Calu3 (cell line): ENCODE data around the gene SLC39A11. TPM values are rescaled to one million over a fixed set of nuclear protein-coding genes. Genes with fewer than 3 reads are reported as not detected.

ENCODE experiments used
- BruUV-seq: library from RNA; stranded (reverse); fragments of 400-500 nt; replicated peaks from 2 replicates; lab custom pipeline; 2021; lab: Mats Ljungman, UMichigan
- CTCF ChIA-PET: fragments of 300-600 bp; sonication (Branson Sonifier 250); formaldehyde crosslinking; loops from one replicate; lab custom pipeline; 2022; ENCODE audit warnings: antibody characterized with exemption; lab: Charles Lee
- DNase-seq: peaks from one replicate; pipeline ENCODE4 v3.0.0; 2022
- H3K27ac Mint-ChIP-seq: one replicate; pipeline ENCODE4 v1.8.0; 2022; ENCODE audit warnings: mixed read lengths; ENCODE audit not compliant: unreplicated experiment
- H3K27me3 Mint-ChIP-seq: one replicate; pipeline ENCODE4 v1.8.0; 2022; ENCODE audit warnings: mixed read lengths; ENCODE audit not compliant: unreplicated experiment
- H3K36me3 Mint-ChIP-seq: one replicate; pipeline ENCODE4 v1.8.0; 2022; ENCODE audit warnings: mild to moderate bottlenecking, moderate library complexity, mixed read lengths; ENCODE audit not compliant: insufficient read depth, unreplicated experiment
- H3K4me1 Mint-ChIP-seq: one replicate; pipeline ENCODE4 v1.8.0; 2022; ENCODE audit warnings: mild to moderate bottlenecking, low read depth, mixed read lengths; ENCODE audit not compliant: unreplicated experiment
- H3K4me3 Mint-ChIP-seq: one replicate; pipeline ENCODE4 v1.8.0; 2022; ENCODE audit warnings: mild to moderate bottlenecking, low read depth, moderate library complexity, mixed read lengths; ENCODE audit not compliant: unreplicated experiment
- H3K9me3 Mint-ChIP-seq: one replicate; pipeline ENCODE4 v1.8.0; 2022; ENCODE audit warnings: low read depth, mixed read lengths; ENCODE audit not compliant: unreplicated experiment
- intact Hi-C: fragments of 100-400 bp; cut with micrococcal nuclease; formaldehyde crosslinking; loops from one replicate; pipeline ENCODE4 v1.10.0; 2022; ENCODE audit not compliant: unreplicated experiment
- total RNA-seq: library from RNA; stranded (reverse); gene quantifications from 2 replicates; pipeline ENCODE4 v1.2.3, GENCODE V29; 2022
- TF ChIP-seq, protein P1 (sequence below): fragments of 200-600 bp; IDR thresholded peaks from one replicate; pipeline ENCODE4 v1.8.0; 2022; ENCODE audit warnings: antibody characterized with exemption; ENCODE audit not compliant: unreplicated experiment

Gene SLC39A11
- total RNA-seq, 1 experiment from 2014 or later: 60.3 TPM

DNA sequence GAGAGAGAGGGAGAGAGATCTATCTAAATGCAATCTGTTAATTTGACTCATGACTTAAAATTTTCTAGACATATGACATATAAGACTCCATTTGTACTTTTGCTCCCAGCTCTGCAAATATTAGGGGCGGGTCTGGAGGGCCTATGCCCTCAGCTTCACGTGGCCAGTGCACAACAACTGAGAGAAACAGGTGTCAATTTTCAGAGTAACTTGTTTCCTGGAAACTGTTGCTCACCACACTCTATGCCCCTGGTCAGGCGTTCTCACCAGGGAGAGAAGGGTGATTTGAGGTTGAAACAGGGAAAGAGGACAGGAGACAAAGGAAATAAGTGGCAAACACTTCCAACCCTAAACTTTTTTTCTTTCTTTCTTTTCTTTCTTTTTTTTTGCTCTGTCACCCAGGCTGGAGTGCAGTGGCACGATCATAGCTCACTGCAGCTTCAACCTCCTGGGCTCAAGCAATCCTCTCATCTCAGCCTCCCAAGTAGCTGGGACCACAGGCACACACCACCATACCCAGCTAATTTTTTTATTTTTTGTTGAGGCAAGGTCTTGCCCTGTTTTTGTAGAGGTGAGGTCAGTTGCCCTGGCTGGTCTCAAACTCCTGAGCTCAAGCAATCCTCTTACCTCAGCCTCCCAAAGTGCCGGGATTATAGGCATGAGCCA lies 270.0 kb downstream of the SLC39A11 start:
- Mint-ChIP-seq H3K27ac (no peak overlapping the region), H3K4me3 (no peak overlapping the region), H3K36me3 (no peaks in the 10 kb centered on the region), H3K9me3 (peaks cover 6% of the 10 kb centered on the region), H3K27me3 (no peaks in the 10 kb centered on the region), H3K4me1 (no peaks in the 10 kb centered on the region)
- no TSS peak for BruUV-seq
- intact Hi-C loops: no loop called here
- CTCF ChIA-PET: no interaction called here
- DNase-seq: peak; percentile 46
- TF ChIP-seq, protein P1, sequence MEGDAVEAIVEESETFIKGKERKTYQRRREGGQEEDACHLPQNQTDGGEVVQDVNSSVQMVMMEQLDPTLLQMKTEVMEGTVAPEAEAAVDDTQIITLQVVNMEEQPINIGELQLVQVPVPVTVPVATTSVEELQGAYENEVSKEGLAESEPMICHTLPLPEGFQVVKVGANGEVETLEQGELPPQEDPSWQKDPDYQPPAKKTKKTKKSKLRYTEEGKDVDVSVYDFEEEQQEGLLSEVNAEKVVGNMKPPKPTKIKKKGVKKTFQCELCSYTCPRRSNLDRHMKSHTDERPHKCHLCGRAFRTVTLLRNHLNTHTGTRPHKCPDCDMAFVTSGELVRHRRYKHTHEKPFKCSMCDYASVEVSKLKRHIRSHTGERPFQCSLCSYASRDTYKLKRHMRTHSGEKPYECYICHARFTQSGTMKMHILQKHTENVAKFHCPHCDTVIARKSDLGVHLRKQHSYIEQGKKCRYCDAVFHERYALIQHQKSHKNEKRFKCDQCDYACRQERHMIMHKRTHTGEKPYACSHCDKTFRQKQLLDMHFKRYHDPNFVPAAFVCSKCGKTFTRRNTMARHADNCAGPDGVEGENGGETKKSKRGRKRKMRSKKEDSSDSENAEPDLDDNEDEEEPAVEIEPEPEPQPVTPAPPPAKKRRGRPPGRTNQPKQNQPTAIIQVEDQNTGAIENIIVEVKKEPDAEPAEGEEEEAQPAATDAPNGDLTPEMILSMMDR: no peak

DNA sequence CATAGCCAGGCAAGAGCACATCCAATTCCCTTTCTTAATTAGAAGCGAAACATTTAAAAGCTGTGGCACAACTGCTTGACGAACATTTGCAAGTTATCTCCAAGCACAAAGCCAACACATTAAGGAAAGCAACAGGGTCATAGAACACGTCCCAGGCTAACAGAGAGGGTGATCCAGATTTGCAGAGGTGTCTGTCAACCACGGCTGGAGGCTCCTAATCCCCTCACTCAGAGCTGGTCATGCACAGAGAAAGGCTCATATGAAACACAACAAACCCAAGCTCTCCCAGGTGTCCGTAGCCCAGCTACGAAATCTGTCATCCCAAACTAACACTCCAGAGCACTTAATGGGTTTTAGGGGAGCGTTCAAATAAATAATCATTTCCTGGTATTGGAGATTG lies 276.1 kb downstream of the SLC39A11 start:
- BruUV-seq: no TSS peak
- DNase-seq: no peak
- H3K36me3 Mint-ChIP-seq: no peaks in the 10 kb centered on the region
- intact Hi-C loops: no loop called here
- H3K9me3 Mint-ChIP-seq: peaks cover 2% of the 10 kb centered on the region
- H3K4me3 Mint-ChIP-seq: no peak overlapping the region
- CTCF ChIA-PET: no interaction called here
- TF ChIP-seq, protein P1: no peak
- H3K27ac Mint-ChIP-seq: no peak overlapping the region
- no peaks in the 10 kb centered on the region for H3K4me1 Mint-ChIP-seq
- H3K27me3 Mint-ChIP-seq: no peaks in the 10 kb centered on the region

DNA sequence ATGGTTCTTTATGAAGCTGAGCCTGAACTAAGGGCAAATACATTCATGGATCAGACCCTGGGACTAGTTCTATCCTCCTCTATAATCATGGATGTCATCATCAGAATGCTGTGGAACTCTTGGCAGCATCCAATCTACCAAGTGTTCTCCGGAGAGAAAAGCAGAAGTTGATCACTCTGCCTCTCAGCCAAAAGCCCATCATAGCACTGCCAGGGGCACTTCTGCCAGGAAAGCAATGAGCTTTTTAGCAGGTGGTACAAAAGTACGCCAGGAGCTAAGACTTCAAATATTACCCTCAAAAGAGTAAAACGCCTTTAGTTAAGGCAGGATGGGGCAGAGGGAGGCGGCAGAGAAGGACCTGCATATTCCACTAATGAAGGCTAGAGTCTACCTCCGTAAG lies 279.0 kb downstream of the SLC39A11 start:
- Mint-ChIP-seq H3K27ac (no peak overlapping the region), H3K9me3 (peaks cover 4% of the 10 kb centered on the region), H3K4me3 (no peak overlapping the region), H3K27me3 (no peaks in the 10 kb centered on the region), H3K36me3 (no peaks in the 10 kb centered on the region), H3K4me1 (no peaks in the 10 kb centered on the region)
- DNase-seq: no peak
- intact Hi-C loops: no loop called here
- CTCF ChIA-PET: no interaction called here
- no TSS peak for BruUV-seq
- TF ChIP-seq, protein P1: no peak

DNA sequence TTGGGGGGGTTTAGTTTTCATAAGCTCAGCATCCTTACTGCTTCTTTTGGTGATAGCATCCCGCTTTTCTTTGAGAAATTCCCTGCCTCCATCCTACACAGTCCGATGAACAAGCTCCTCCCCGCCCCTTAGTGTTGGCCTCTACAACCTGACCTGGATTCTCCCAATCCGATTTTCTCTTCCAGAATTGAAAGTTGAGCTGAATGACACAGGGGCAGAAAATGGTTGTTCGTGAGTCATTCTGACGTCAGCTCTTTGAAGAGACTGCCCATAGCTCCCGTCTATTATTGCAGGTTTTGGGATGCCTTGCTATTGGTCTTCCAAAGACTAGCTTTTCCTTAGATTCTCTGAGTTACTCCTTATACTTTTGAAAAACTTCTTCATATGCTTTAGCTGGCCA lies 279.7 kb downstream of the SLC39A11 start:
- no peak for DNase-seq
- peaks cover 4% of the 10 kb centered on the region for H3K9me3 Mint-ChIP-seq

More for the DNA sequence above, 279.7 kb downstream of the SLC39A11 start:
- no peak overlapping the region for H3K4me3 Mint-ChIP-seq
- intact Hi-C loops: no loop called here
- no TSS peak for BruUV-seq
- H3K36me3 Mint-ChIP-seq: no peaks in the 10 kb centered on the region
- TF ChIP-seq, protein P1: no peak
- CTCF ChIA-PET: no interaction called here
- H3K27me3 Mint-ChIP-seq: no peaks in the 10 kb centered on the region
- H3K27ac Mint-ChIP-seq: no peak overlapping the region
- no peaks in the 10 kb centered on the region for H3K4me1 Mint-ChIP-seq
